Measurements from ENCODE around the gene VILL.

GRCh38 chr3:38003371-38003816 lies 12.8 kb downstream of the VILL start:
- TF ChIP-seq CTCF (IDR thresholded peaks at IDR 0.05; ENCODE audit: borderline replicate concordance, extremely low read depth, low read length, poor library complexity, severe bottlenecking) (peak; percentile 92), EZH2 (IDR thresholded peaks at IDR 0.05; ENCODE audit: borderline replicate concordance, low read depth, low read length, severe bottlenecking) (no peak)
